ENCODE measurements around the gene WFDC10A. TPM values are rescaled to one million over a fixed set of nuclear protein-coding genes. Genes with fewer than 3 reads are reported as not detected.
"Not testable (repeated sequence)": the region's sequence is repeated elsewhere in the genome, so short reads cannot be mapped to it uniquely, and the experiment has no call there.

The WFDC10A gene
- total RNA-seq, 1 donor from 2014 or later, result not detected

GRCh38 chr20:45649312-45649863, 19.8 kb downstream of the WFDC10A start:
- Mint-ChIP-seq H3K4me3 (no peak overlapping the region), H3K9me3 (peaks cover 3% of the 10 kb centered on the region), H3K27ac (no peak overlapping the region), H3K36me3 (no peaks in the 10 kb centered on the region), H3K27me3 (ENCODE audit: low read depth) (peaks cover 9% of the 10 kb centered on the region), H3K4me1 (no peaks in the 10 kb centered on the region)
- DNase-seq (ENCODE audit: low spot score in 2 of 2, unreplicated experiment in 2 of 2), result no peak
- TF ChIP-seq, protein P1, sequence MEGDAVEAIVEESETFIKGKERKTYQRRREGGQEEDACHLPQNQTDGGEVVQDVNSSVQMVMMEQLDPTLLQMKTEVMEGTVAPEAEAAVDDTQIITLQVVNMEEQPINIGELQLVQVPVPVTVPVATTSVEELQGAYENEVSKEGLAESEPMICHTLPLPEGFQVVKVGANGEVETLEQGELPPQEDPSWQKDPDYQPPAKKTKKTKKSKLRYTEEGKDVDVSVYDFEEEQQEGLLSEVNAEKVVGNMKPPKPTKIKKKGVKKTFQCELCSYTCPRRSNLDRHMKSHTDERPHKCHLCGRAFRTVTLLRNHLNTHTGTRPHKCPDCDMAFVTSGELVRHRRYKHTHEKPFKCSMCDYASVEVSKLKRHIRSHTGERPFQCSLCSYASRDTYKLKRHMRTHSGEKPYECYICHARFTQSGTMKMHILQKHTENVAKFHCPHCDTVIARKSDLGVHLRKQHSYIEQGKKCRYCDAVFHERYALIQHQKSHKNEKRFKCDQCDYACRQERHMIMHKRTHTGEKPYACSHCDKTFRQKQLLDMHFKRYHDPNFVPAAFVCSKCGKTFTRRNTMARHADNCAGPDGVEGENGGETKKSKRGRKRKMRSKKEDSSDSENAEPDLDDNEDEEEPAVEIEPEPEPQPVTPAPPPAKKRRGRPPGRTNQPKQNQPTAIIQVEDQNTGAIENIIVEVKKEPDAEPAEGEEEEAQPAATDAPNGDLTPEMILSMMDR (IDR thresholded peaks at IDR 0.05; ENCODE audit: unreplicated experiment), result no peak

DNA sequence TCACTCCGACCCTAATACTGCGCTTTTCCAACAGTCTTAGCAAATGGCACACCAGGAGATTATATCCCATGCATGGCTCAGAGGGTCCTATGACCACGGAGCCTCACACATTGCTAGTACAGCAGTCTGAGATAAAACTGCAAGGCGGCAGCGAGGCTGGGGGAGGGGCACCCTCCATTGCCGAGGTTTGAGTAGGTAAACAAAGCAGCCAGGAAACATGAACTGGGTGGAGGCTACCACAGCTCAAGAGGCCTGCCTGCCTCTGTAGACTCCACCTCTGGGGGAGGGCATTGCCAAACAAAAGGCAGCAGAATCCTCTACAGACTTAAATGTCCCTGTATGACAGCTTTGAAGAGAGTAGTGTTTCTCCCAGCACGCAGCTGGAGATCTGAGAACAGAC, 22.2 kb downstream of the WFDC10A start:
- H3K4me3 Mint-ChIP-seq; H3K36me3 Mint-ChIP-seq; H3K27ac Mint-ChIP-seq; DNase-seq (ENCODE audit: low spot score in 2 of 2, unreplicated experiment in 2 of 2); H3K4me1 Mint-ChIP-seq: not testable (repeated sequence)
- H3K9me3 Mint-ChIP-seq, result peaks cover 10% of the 10 kb centered on the region
- H3K27me3 Mint-ChIP-seq (ENCODE audit: low read depth), result peaks cover 18% of the 10 kb centered on the region

DNA sequence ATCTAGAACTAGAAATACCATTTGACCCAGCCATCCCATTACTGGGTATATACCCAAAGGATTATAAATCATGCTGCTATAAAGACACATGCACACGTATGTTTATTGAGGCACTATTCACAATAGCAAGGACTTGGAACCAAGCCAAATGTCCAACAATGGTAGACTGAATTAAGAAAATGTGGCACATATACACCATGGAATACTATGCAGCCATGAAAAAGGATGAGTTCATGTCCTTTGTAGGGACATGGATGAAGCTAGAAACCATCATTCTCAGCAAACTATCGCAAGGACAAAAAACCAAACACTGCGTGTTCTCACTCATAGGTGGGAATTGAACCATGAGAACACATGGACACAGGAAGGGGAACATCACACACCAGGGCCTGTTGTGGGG, 27.5 kb downstream of the WFDC10A start:
- DNase-seq (ENCODE audit: low spot score in 2 of 2, unreplicated experiment in 2 of 2); H3K4me3 Mint-ChIP-seq; H3K36me3 Mint-ChIP-seq; H3K27ac Mint-ChIP-seq; H3K4me1 Mint-ChIP-seq: not testable (repeated sequence)
- Mint-ChIP-seq H3K9me3 (peaks cover 19% of the 10 kb centered on the region), H3K27me3 (ENCODE audit: low read depth) (peaks cover 18% of the 10 kb centered on the region)

DNA sequence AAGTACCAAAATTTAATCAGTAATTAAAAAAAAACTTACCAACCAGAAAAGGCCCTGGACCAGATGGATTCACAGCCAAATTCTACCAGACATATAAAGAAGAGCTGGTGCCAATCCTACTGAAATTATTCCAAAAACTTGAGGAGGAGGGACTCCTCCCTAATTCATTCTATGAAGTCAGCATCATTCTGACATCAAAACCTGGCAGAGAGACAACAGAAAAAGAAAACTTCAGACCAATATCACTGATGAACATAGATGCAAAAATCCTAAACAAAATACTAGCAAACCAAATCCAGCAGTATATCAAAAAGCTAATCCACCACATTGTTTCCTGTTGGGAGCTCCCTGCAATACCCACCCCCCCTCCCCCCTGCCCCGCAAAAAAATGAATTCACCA, 40.6 kb downstream of the WFDC10A start, which contains the start of gene WFDC11:
Gene WFDC11 (minus strand): TSS at position 101 of the 400 bp plus-strand sequence. CDS start 19,639 bp downstream, outside the sequence.
- Mint-ChIP-seq H3K9me3 (peaks cover 11% of the 10 kb centered on the region), H3K27me3 (ENCODE audit: low read depth) (peaks cover 2% of the 10 kb centered on the region), H3K4me1 (no peaks in the 10 kb centered on the region), H3K36me3 (no peaks in the 10 kb centered on the region), H3K27ac (no peak within 1 kb of the TSS), H3K4me3 (no peak within 1 kb of the TSS)
- no peak for DNase-seq (ENCODE audit: low spot score in 2 of 2, unreplicated experiment in 2 of 2)
- TF ChIP-seq, protein P1 (IDR thresholded peaks at IDR 0.05; ENCODE audit: unreplicated experiment), result no peak

DNA sequence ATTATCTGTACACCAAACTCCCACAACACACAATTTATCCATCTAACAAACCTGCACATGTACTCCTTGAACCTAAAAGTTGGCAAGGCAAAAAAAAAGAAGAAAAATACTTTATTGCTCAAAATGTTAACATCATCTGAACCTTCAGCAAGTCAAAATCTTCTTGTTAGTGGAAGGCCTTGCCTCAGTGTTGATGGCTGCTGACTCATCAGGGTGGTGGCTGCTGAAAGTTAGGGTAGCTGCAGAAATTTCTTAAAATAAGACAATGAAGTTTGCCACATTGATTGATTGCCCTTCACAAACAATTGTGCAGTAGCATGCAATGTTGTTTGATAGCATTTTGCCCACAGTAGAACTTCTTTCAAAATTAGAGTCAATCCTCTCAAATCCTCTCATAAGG, 43.2 kb downstream of the WFDC10A start:
- Mint-ChIP-seq H3K4me1 (no peaks in the 10 kb centered on the region), H3K27ac (no peak overlapping the region), H3K9me3 (peaks cover 32% of the 10 kb centered on the region), H3K4me3 (no peak overlapping the region), H3K27me3 (ENCODE audit: low read depth) (peaks cover 2% of the 10 kb centered on the region), H3K36me3 (no peaks in the 10 kb centered on the region)
- DNase-seq (ENCODE audit: low spot score in 2 of 2, unreplicated experiment in 2 of 2), result no peak
- TF ChIP-seq, protein P1 (IDR thresholded peaks at IDR 0.05; ENCODE audit: unreplicated experiment), result no peak

- Mint-ChIP-seq H3K36me3 (no peaks in the 10 kb centered on the region), H3K4me1 (no peaks in the 10 kb centered on the region), H3K27me3 (ENCODE audit: low read depth) (peaks cover 2% of the 10 kb centered on the region), H3K9me3 (peaks cover 40% of the 10 kb centered on the region), H3K27ac (no peak overlapping the region), H3K4me3 (no peak overlapping the region)
- TF ChIP-seq, protein P1 (IDR thresholded peaks at IDR 0.05; ENCODE audit: unreplicated experiment), result no peak
- DNase-seq (ENCODE audit: low spot score in 2 of 2, unreplicated experiment in 2 of 2), result no peak
These were observed 50.1 kb downstream of the WFDC10A start for GRCh38 chr20:45679650-45680049.

Other genes starting within 250 kb of the WFDC10A start
- gene DBNDD2, start 221.4 kb upstream of the WFDC10A start, total RNA-seq, result 10.5 to 11.4 TPM (median 11.0 TPM) in 3 replicates
- 63.0 to 71.5 TPM (median 70.8 TPM) in 3 replicates for gene PIGT, start 213.6 kb upstream of the WFDC10A start, total RNA-seq
- 57.8 to 61.9 TPM (median 61.3 TPM) in 3 replicates for gene WFDC2, start 160.0 kb upstream of the WFDC10A start, total RNA-seq
- not detected in 3 replicates for gene SPINT3, start 114.1 kb upstream of the WFDC10A start, total RNA-seq
- not detected in 3 replicates for gene WFDC6, start 90.3 kb upstream of the WFDC10A start, total RNA-seq
- not detected in 3 replicates for gene EPPIN, start 82.3 kb upstream of the WFDC10A start, total RNA-seq
- not detected in 3 replicates for gene WFDC8, start 50.5 kb upstream of the WFDC10A start, total RNA-seq
- gene WFDC9, start 1.5 kb downstream of the WFDC10A start, total RNA-seq, result not detected in 3 replicates
- not detected in 3 replicates for gene WFDC11, start 40.5 kb downstream of the WFDC10A start, total RNA-seq
- not detected in 3 replicates for gene WFDC13, start 72.3 kb downstream of the WFDC10A start, total RNA-seq
- gene WFDC10B, start 75.3 kb downstream of the WFDC10A start, total RNA-seq, result not detected in 3 replicates
- not detected in 3 replicates for gene SPINT4, start 92.6 kb downstream of the WFDC10A start, total RNA-seq
- 0.45 TPM in 1 of 3 replicates, not detected in the others for gene WFDC3, start 162.1 kb downstream of the WFDC10A start, total RNA-seq
- gene DNTTIP1, start 162.2 kb downstream of the WFDC10A start, total RNA-seq, result 25.9 to 28.9 TPM (median 26.5 TPM) in 3 replicates
- gene UBE2C, start 182.9 kb downstream of the WFDC10A start, total RNA-seq, result 48.1 to 50.2 TPM (median 48.3 TPM) in 3 replicates
- 0.54 to 0.79 TPM in 2 of 3 replicates, not detected in the other for gene TNNC2, start 197.6 kb downstream of the WFDC10A start, total RNA-seq
- 15.8 to 21.0 TPM (median 17.3 TPM) in 3 replicates for gene SNX21, start 204.1 kb downstream of the WFDC10A start, total RNA-seq
- 19.8 to 20.9 TPM (median 20.6 TPM) in 3 replicates for gene ACOT8, start 227.7 kb downstream of the WFDC10A start, total RNA-seq
- 3.7 to 4.6 TPM (median 4.4 TPM) in 3 replicates for gene ZSWIM3, start 227.9 kb downstream of the WFDC10A start, total RNA-seq

Measured in mesothelial cell of epicardium (in vitro differentiated cells).